COLO668 (cell line): ENCODE measurements around the gene SCFD2.
"Not testable (repeated sequence)": the region's sequence is repeated elsewhere in the genome, so short reads cannot be mapped to it uniquely, and the experiment has no call there.

Experiments
- DNase-seq: peaks from one replicate; lab custom pipeline; 2025; ENCODE audit not compliant: unreplicated experiment; lab: John Stamatoyannopoulos, UW

SCFD2 gene

DNA sequence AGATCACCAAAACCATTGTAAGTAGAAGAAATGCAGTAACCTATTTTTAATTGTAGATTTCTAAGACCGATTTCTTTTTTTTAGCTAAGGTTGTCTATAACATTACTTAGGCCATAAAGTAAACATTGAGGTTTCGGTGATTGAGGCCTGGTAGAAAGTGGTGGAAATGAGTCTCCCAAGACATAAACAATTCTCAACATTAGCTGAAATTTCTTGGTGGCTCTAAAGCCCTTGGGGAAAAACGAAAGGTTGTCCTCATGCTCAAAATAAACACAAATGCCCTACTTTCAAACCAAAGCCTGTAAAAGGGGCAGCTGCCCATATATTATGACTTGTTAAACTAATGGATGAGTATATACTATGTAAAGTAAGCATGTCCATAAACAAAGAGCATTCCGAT, 98.8 kb downstream of the SCFD2 start:
- no peak for DNase-seq

DNA sequence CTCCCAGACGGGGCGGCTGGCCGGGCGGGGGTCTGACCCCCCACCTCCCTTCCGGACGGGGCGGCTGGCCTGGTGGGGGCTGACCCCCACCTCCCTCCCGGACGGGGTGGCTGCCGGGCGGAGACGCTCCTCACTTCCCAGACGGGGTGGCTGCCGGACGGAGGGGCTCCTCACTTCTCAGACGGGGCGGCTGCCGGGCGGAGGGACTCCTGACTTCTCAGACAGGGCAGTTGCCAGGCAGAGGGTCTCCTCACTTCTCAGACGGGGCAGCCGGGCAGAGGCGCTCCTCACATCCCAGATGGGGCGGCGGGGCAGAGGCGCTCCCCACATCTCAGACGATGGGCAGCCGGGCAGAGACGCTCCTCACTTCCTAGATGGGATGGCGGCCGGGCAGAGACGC, 109.9 kb downstream of the SCFD2 start:
- not testable (repeated sequence) for DNase-seq

DNA sequence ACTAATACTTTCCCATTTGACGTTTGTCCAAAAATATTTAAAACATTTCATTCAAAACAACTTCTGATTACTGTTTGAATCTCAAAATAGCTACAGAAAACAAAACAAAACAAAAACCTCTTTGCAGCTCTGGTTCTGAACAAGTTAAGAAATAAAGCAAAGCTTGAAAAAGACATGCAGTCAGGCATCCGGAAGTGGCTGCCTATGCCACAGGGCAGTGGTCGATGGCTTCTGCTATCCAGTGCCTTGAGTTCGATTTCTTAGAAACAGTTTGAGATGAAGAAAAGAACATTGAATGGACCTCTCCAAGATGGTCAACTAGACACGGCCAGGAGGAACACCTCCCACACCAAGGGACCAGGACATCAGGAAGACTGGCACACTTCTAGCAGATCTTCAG, 125.3 kb downstream of the SCFD2 start:
- DNase-seq: no peak

DNA sequence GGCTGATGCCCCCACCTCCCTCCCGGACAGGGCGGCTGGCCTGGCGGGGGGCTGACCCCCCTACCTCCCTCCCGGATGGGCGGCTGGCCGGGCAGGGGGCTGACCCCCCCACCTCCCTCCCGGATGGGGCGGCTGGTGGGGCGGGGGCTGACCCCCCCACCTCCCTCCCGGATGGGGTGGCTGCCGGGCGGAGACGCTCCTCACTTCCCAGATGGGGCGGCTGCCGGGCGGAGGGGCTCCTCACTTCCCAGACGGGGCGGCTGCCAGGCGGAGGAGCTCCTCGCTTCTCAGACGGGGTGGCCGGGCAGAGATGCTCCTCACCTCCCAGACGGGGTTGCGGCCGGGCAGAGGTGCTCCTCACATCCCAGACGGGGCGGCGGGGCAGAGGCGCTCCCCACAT, 127.5 kb downstream of the SCFD2 start:
- DNase-seq: not testable (repeated sequence)

DNA sequence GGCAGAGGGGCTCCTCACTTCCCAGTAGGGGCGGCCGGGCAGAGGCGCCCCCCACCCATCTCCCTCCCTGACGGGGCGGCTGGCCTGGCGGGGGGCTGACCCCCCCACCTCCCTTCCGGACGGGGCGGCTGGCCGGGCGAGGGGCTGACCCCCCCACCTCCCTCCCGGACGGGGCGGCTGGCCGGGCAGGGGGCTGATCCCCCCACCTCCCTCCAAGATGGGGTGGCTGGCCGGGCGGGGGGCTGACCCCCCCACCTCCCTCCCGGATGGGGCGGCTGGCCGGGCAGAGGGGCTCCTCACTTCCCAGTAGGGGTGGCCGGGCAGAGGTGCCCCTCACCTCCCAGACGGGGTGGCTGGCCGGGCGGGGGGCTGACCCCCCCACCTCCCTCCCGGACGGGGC, 128.1 kb downstream of the SCFD2 start:
- DNase-seq: not testable (repeated sequence)

DNA sequence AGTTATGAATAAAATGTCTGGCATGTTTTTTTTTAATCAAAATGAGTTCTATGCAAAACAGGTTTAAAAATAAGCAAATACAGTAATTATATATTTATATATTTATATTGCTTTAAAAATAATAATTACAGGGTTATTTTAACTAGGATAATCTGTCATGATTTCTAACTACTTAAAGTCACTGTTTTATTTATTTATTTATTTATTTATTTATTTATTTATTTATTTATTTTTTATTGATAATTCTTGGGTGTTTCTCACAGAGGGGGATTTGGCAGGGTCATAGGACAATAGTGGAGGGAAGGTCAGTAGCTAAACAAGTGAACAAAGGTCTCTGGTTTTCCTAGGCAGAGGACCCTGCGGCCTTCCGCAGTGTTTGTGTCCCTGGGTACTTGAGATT, 129.2 kb downstream of the SCFD2 start:
- DNase-seq: not testable (repeated sequence)

DNA sequence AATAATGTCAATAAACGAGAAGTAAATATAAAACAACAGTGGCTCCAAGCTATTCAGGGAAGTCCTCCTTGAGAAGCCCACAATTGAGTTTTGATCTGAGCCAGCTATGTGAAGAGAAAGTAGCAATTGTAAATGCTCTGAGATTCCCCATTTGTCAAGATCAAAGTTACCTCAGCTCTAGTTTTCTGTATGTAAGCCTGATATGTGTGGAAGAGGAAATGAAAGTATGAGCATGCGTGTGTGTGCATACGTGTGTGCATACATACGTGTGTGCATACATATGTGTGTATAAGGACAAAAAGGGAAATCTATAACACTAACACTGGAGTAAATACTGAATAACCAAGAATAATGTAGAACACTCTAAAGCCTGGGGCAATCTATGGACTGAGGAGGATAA, 130.3 kb downstream of the SCFD2 start:
- no peak for DNase-seq

DNA sequence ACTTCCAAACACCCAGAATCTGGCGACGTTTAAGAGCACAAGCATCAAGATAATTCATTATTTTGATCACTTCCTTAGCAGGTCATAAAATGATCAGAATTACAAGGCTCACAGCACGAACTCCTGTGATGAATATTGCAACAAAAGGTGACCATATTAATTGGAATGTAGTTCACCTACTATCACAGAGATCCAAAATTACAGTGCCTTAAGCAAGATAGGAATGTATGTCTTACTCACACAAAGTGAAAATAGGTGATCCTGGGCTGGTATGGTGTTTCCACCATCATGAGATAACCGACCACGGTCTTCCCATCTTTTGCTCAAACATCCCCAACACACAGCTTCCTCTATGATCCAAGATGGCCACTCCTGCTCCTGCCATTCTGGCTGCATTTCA, 131.2 kb downstream of the SCFD2 start:
- no peak for DNase-seq

DNA sequence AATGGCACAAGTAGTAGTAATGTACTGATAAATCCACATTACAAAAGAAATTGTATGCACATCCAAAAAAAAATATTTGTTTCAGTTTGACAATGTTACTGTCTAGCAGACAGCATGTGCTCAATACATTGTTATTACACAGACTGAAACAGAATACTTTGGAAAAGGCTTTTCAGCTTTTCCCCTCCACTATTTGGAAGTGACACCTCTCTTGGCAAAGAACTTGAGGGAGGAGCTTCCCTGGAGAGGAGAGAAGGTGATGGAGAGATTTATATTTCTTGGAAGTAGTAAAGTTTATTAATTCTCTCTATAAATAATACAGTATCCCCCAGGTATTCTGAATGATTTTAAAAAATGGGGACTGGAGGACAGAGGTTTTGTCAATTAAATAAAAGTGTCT, 131.8 kb downstream of the SCFD2 start:
- DNase-seq: no peak

DNA sequence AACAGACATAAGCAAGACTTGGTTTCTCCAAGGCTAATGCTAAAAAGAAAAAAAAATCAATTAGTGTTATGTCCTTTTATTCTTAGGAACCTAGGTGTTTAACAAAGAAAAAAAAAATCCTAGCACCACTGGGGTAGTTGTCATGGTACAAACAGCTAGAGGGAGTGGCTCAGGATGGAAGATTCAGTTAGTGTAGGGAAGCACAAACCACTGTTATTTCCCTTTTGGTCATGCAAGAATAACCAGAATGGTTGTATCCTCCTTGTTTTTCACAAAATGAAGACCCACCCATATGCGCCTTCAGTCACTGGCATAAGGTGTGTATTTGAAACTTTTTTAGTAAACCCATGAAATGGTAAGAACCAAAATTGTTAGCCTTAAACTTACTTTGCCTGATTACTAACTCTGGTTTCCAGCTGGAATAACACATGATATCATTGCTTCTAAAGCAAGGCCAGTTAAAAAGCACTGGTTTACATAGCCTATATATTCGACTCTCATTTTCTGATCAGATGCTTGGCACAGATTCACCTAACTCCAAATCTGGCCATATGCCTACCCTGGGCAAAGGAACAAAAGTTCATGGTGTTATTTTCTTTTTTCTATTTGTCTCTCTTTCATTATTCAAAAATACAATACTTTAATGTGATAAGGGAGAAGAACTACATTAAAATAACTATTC, 132.6 kb downstream of the SCFD2 start:
- no peak for DNase-seq

DNA sequence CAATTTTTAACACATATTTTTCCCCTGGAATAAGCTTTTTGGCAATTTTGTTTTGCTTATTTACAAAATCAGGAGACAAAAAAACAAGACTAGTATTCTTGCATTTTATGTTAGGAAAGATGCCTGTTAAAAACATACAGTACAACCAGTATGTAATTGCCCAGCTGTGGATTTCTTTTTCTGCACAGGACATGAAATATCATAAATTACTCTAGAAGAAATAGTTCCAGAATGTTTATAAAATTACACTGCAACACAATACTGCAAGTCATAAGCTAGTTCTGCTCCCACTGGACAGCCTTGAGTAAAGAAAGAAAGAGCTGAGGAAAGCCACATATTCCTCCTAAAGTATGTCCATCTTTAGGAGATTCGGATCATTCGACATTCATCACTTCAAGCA, 133.5 kb downstream of the SCFD2 start:
- DNase-seq: no peak

DNA sequence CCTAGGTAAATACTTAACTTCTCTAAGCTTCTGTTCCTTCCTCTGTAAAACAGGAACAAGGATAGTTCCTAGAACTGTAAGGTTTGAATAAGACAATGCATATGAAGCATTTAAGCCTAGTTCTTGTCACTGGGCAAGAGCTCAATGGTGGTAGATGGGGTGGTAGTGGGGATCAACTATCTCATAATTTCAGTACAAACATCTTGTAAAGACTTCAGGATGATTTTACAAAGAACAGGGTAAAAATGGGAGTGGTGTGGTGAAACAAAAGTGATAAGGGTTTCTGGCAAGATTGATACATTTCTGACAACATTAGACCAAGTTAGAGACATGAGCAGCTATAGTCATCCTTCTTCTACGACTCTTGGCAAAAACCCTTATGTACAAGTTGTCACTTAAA, 137.8 kb downstream of the SCFD2 start:
- no peak for DNase-seq

DNA sequence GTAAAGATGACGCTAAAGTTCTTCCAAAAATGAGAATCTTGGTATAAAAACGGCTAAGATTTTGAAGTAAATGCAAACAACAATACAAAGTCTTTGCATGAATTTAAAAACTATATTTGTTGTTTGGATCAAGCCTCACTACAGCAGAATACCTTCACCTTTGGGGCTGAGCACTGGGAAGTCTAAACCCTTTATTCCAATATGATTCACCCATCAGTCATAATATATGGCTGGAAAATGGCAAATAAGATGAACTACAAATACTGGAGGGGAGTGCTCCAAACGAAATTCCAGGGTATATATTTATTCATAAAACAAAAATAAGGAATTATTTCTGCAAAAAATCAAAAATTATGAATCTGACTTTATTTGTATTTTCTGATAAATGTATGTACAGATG, 138.4 kb downstream of the SCFD2 start:
- DNase-seq: no peak

DNA sequence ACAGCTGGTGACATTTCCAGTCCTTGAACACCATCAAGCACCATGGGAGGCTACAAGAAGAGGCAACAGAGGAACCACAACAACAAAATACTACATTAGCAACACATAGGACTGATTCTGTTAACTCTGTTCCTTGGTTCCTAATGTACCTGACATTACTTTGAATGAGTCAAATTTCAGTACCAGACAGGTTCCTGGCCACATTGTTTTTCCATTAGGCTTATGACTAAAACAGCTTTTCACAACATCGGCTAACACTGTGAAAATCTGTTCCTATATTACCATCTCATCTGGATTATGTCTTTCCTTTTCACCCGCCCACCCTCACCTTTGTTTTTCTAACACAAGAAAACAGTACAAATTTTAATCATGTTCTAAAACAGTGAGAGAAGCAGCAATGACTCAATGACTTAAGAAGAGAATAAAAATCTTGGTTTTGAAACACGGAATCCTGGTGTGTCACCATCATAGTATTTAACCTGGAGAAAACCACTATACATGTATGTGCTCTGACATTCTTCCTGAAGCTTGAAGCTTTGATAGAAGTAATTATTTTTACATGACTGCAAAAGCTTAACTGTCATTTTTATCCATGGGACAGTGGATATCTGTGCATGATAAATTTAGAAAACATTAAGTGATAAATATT, 143.9 kb downstream of the SCFD2 start:
- no peak for DNase-seq

DNA sequence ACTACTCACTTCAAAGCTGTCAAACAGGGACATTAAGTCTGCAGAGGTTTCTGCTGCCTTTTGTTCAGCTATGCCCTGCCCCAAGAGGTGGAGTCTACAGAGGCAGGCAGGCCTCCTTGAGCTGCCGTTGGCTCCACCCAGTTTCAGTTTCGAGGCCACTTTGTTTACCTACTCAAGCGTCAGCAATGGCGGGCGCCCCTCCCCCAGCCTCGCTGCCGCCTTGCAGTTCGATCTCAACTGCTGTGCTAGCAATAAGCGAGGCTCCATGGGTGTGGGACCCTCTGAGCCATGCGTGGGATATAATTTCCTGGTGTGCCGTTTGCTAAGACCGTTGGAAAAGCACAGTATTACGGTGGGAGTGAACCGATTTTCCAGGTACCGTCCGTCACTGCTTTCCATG, 146.7 kb downstream of the SCFD2 start:
- DNase-seq: not testable (repeated sequence)

DNA sequence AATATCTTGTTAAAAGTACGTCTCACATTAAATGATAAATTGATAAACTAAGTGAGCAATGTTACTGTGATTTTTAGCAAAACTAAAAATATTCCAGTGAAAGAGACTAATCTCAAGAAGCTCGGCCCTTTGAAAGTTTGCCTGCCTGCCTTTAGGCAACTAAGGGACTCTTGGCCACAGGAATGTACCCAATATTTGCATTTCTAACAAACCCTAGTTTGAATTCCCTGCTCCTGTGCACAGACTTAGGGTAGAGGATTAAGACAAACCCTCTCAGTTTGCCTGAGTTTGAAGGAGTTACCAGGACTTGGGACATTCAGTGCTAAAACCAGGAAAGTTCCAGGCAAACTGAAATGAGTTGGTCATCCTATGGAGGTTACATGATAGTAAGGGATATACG, 157.1 kb downstream of the SCFD2 start:
- no peak for DNase-seq

DNA sequence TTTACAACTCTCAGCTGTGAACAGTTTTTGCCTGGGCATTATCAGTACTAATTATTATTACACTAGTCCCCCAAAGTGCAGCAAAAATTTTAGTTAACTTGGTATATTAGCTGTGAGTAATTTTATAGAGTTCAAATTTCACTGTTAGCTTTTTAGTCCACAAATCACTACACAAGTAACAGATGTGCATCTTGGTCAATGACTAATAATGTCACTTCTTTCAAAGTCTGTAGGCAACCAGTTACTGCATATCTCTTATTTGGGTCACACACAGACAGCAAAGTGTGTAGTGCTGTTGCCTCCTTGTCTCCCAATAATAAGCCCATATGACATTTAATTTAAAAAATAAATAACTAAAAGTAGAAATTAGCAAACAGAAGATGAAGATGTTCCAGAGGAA, 159.9 kb downstream of the SCFD2 start:
- no peak for DNase-seq

DNA sequence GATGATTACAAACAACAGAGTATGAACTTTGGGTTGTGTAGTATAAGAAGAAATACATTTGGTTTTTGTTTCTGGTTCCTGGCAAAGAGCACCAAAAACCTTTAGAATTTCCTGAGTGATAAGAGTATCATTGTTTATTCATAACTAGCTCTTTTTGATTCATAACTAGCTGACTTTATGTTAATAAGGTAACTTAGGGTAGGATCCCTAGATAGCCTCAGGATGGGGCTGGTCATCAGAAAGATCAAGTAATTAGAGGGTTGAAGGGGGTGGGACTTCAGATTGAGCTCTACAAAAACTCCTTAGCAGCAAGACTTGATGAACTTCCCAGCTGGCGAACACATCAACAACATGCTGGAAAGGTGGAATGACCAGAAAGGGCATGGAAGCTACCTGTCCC, 166.5 kb downstream of the SCFD2 start:
- DNase-seq: no peak

DNA sequence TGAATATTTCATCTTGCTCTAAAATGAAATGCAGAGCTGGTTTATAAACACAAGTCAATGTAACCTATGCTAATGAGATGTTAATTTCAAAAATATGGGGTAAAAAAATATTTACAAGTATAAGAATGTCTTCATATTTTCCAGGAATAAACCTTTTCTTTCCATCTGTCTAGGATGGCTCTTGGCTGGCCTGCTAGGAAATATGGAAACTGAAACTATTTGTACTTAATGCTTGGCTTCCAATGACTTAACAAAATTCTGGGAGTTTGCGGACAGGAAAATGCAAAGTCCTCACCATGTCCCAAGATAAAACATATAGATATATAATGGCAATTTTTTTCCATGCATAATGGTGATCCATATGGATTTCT, 168.1 kb downstream of the SCFD2 start:
- DNase-seq: no peak

DNA sequence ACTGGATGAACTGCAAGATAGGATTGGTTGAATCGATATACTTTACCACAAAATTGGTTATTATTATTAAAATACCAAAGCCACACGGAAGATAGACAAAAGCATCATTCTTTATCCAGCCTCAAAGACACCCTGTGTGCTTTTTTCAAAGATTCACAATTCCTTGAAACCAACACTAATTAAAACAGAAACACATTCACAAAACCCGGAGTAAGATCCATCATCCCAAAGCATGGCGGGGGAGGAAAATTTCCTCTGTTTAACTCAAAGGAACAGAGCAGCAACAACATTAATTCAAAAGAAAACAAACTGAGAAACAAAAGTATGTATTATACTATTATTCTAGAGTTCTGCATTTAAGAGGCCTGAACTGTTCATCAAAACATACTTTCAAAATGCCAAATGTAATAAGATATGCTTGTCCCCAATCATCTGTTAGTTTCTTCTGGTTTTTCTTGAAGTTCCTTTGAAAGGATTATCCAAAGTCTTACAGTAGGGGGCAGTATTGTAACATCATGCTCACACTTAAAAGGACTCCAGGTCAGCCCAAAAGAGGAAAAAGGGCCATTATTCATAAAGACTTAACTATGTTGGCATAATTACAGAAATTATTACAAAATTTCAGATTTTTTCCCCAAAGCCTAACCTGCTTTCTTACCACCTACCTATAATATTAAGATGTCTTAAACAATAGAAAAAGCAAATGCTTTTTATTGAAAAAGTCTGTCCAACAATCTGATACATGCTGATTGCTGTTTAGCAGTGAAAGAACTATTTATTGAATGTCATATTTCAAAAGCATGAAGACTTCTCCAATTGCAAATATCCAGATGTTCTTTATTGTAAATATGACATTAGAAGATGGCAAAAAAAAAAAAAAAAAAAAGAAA, 168.7 kb downstream of the SCFD2 start:
- no peak for DNase-seq

DNA sequence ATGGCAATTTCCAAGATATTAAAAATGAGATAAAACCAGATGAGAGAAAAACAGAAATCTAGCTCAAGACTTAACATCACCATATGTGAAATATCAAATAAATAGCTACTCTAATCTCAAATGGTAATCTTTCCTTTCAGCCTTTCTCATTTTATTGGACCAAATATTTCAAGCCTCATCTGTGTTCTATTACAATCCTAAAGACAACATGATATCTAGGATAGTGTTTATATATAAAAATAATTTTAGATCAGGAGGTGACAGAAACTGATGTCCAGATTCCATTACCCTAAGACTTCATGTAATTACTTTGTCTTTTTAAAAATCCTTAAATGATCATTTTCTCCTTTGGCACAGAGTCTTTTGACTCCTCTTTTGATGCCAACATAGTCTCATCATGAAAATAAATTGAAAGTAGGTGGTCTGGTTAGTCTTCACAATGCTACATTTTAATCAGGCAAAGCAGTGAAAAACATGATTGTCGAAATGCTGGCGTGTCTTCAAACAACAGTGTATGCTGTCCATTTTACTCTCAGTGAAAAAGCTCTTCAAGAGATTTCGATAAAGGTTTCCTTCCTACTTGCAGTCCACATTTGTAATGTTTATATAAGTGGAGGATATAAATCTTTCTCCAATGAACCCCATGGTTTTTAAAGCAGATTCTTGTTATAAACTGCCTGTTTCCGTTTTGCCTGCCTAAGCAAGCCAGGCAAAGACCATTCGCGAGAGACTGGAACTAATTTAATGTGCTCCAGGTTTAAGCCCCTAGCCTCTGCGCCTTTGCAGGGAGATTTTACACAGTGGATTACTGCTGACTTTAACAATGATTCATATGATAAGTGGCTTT, 169.8 kb downstream of the SCFD2 start:
- DNase-seq: no peak
